DND-41 (cell line): Measurements from ENCODE around the gene PLA2G4A.

Experiments used
- ATAC-seq: fragments of 200-7000 bp; cut with Tn5 transposase; 3 replicates; pipeline ENCODE4 v1.9.1; 2021; ENCODE audit warnings: low read depth; ENCODE audit not compliant: insufficient read depth
- DNase-seq: peaks from one replicate; pipeline ENCODE4 v3.0.0-alpha.2; 2020
- H2AFZ ChIP-seq: 2 replicates; pipeline ENCODE4 v1.6.0; 2012; ENCODE audit warnings: low read depth, low read length
- H3K27ac ChIP-seq: 2 replicates; pipeline ENCODE4 v1.5.1; 2012; ENCODE audit warnings: low read length, inconsistent platforms
- H3K27me3 ChIP-seq: fragments of 200-600 bp; sonication (generic); 2 replicates; pipeline ENCODE4 v1.6.0; 2012; ENCODE audit warnings: low read length, mild to moderate bottlenecking, inconsistent platforms; ENCODE audit not compliant: insufficient read depth, poor library complexity
- H3K36me3 ChIP-seq: 2 replicates; pipeline ENCODE4 v1.5.1; 2012; ENCODE audit warnings: low read length, inconsistent platforms; ENCODE audit not compliant: insufficient read depth
- H3K4me1 ChIP-seq: 2 replicates; pipeline ENCODE4 v1.5.1; 2012; ENCODE audit warnings: mild to moderate bottlenecking, low read length; ENCODE audit not compliant: insufficient read depth
- H3K4me2 ChIP-seq: 2 replicates; pipeline ENCODE4 v1.6.0; 2012; ENCODE audit warnings: mild to moderate bottlenecking, moderate library complexity, low read length, inconsistent platforms; ENCODE audit not compliant: insufficient read depth
- H3K4me3 ChIP-seq, 2 experiments: fragments of 200-600 bp in 1 of 2; shearing (Covaris generic) in 1 of 2; 2 replicates each; pipeline ENCODE4 v1.5.1; 2012 to 2016; ENCODE audit warnings: inconsistent platforms in 2 of 2, low read length in 2 of 2, mild to moderate bottlenecking in 2 of 2, low read depth in 1 of 2, moderate library complexity in 1 of 2
- H3K79me2 ChIP-seq: 2 replicates; pipeline ENCODE4 v1.6.0; 2012; ENCODE audit warnings: low read length, inconsistent platforms; ENCODE audit not compliant: insufficient read depth
- H3K9ac ChIP-seq: 2 replicates; pipeline ENCODE4 v1.6.0; 2012; ENCODE audit warnings: low read depth, mild to moderate bottlenecking, inconsistent platforms, low read length, moderate library complexity
- H3K9me3 ChIP-seq: 2 replicates; pipeline ENCODE4 v1.5.1; 2012; ENCODE audit warnings: low read length, moderate library complexity, mild to moderate bottlenecking, inconsistent platforms; ENCODE audit not compliant: insufficient read depth, severe bottlenecking
- H4K20me1 ChIP-seq: 2 replicates; pipeline ENCODE4 v1.6.0; 2012; ENCODE audit warnings: low read length; ENCODE audit not compliant: insufficient read depth
- CTCF ChIP-seq: IDR thresholded peaks from 2 replicates; pipeline ENCODE4 v1.5.1; 2012; ENCODE audit warnings: borderline replicate concordance, low read length, moderate library complexity, mild to moderate bottlenecking; ENCODE audit not compliant: poor library complexity, severe bottlenecking; ENCODE audit errors: extremely low read depth
- EZH2 ChIP-seq: IDR thresholded peaks from 3 replicates; pipeline ENCODE4 v1.6.1; 2012; ENCODE audit warnings: borderline replicate concordance, low read depth, mild to moderate bottlenecking, moderate library complexity, low read length, inconsistent platforms; ENCODE audit not compliant: severe bottlenecking

PLA2G4A gene

GRCh38 chr1:186878356-186878755, 49.6 kb downstream of the PLA2G4A start:
- no peaks in the 10 kb centered on the region for H4K20me1 ChIP-seq
- H3K9ac ChIP-seq, result no peak overlapping the region
- H3K4me1 ChIP-seq, result no peaks in the 10 kb centered on the region
- no peaks in the 10 kb centered on the region for H3K36me3 ChIP-seq
- no peaks in the 10 kb centered on the region for H3K79me2 ChIP-seq
- H3K4me2 ChIP-seq, result no peak overlapping the region
- no peaks in the 10 kb centered on the region for H3K27me3 ChIP-seq
- no peak for TF ChIP-seq EZH2
- no peak for TF ChIP-seq CTCF
- no peak for DNase-seq
- ATAC-seq, result no peak
- no peak overlapping the region for H2AFZ ChIP-seq
- no peak overlapping the region for H3K4me3 ChIP-seq
- no peak overlapping the region for H3K27ac ChIP-seq
- H3K9me3 ChIP-seq, result no peaks in the 10 kb centered on the region

GRCh38 chr1:186880982-186881381, 52.2 kb downstream of the PLA2G4A start:
- TF ChIP-seq CTCF, result no peak
- no peak for TF ChIP-seq EZH2
- H3K36me3 ChIP-seq, result no peaks in the 10 kb centered on the region
- no peaks in the 10 kb centered on the region for H4K20me1 ChIP-seq
- no peak overlapping the region for H3K4me2 ChIP-seq
- no peak overlapping the region for H2AFZ ChIP-seq
- no peak for ATAC-seq
- H3K27me3 ChIP-seq, result no peaks in the 10 kb centered on the region
- no peaks in the 10 kb centered on the region for H3K4me1 ChIP-seq
- H3K79me2 ChIP-seq, result no peaks in the 10 kb centered on the region
- no peak for DNase-seq
- no peak overlapping the region for H3K9ac ChIP-seq
- no peaks in the 10 kb centered on the region for H3K9me3 ChIP-seq
- no peak overlapping the region for H3K27ac ChIP-seq
- H3K4me3 ChIP-seq, result no peak overlapping the region

- Histone ChIP-seq H3K4me1 (no peaks in the 10 kb centered on the region), H3K9ac (no peak overlapping the region), H3K4me2 (no peak overlapping the region), H3K9me3 (no peaks in the 10 kb centered on the region), H3K4me3 (no peak overlapping the region), H2AFZ (no peak overlapping the region), H3K36me3 (no peaks in the 10 kb centered on the region), H3K27ac (no peak overlapping the region), H3K79me2 (no peaks in the 10 kb centered on the region), H4K20me1 (no peaks in the 10 kb centered on the region), H3K27me3 (no peaks in the 10 kb centered on the region)
- ATAC-seq (no peak), DNase-seq (no peak)
- TF ChIP-seq CTCF, result no peak
- TF ChIP-seq EZH2, result no peak
Measured at GRCh38 chr1:186882372-186883134, 53.8 kb downstream of the PLA2G4A start.

- no peak for TF ChIP-seq CTCF
- no peak for TF ChIP-seq EZH2
- Histone ChIP-seq H3K9me3 (no peaks in the 10 kb centered on the region), H3K9ac (no peak overlapping the region), H3K27ac (no peak overlapping the region), H3K27me3 (no peaks in the 10 kb centered on the region), H4K20me1 (no peaks in the 10 kb centered on the region), H2AFZ (no peak overlapping the region), H3K36me3 (no peaks in the 10 kb centered on the region), H3K4me1 (no peaks in the 10 kb centered on the region), H3K4me3 (no peak overlapping the region), H3K79me2 (no peaks in the 10 kb centered on the region), H3K4me2 (no peak overlapping the region)
- no peak for ATAC-seq
- no peak for DNase-seq
Measured at GRCh38 chr1:186884251-186884650, 55.5 kb downstream of the PLA2G4A start.
